ENCODE measurements around the gene OR51V1.

Gene OR51V1

DNA sequence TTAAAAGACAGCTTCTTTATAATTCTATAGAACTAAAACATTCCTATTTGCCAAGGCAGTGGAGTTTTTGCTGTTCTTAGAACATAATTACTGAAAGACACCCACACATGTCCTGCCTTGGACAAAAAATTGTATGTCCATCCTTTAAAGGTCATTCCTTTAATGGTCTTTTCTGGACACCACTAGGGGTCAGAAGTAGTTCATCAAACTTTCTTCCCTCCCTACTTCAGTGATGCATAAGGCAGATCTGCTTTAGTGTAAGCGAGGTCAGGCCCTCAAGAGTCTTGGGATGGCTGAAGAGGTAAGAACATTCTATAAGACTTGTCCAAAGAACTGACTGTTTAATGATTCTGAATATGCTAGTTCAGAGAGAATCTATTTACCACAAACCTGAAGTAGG, 4.3 kb upstream of the OR51V1 start:
- DNase-seq (ENCODE audit: low read depth in 2 of 2) = peak; percentile 84 to 85

DNA sequence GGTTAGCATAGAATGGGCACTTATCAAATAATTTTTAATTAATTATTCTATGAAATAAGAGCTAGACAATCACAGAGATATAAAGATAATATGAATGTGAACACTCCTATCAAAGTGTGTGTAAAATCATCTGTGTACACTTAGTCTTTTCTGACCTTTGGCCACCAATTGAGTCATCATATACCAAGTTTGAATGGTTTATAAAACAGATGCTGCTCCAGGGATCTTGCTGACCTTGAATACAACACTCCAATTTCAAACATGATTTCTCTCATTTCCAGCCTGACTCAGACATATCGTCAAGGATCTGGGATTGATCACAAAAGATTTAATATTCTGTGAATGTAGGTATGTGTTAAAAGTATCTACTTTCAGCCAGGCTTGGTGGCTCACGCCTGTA, 2.9 kb upstream of the OR51V1 start:
- H3K4me3 ChIP-seq (replicated peaks in 1 of 2; ENCODE audit: low read depth in 2 of 2, low read length in 2 of 2) = no peak overlapping the region
- no peak for DNase-seq (ENCODE audit: low read depth in 2 of 2)
- TF ChIP-seq, protein P1, sequence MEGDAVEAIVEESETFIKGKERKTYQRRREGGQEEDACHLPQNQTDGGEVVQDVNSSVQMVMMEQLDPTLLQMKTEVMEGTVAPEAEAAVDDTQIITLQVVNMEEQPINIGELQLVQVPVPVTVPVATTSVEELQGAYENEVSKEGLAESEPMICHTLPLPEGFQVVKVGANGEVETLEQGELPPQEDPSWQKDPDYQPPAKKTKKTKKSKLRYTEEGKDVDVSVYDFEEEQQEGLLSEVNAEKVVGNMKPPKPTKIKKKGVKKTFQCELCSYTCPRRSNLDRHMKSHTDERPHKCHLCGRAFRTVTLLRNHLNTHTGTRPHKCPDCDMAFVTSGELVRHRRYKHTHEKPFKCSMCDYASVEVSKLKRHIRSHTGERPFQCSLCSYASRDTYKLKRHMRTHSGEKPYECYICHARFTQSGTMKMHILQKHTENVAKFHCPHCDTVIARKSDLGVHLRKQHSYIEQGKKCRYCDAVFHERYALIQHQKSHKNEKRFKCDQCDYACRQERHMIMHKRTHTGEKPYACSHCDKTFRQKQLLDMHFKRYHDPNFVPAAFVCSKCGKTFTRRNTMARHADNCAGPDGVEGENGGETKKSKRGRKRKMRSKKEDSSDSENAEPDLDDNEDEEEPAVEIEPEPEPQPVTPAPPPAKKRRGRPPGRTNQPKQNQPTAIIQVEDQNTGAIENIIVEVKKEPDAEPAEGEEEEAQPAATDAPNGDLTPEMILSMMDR (IDR thresholded peaks at IDR 0.05; ENCODE audit: low read depth, low read length) = no peak

More for the DNA sequence above, 4.3 kb upstream of the OR51V1 start:
- no peak overlapping the region for H3K4me3 ChIP-seq (replicated peaks in 1 of 2; ENCODE audit: low read depth in 2 of 2, low read length in 2 of 2)
- TF ChIP-seq, protein P1 (IDR thresholded peaks at IDR 0.05; ENCODE audit: low read depth, low read length) = peak; percentile 58

DNA sequence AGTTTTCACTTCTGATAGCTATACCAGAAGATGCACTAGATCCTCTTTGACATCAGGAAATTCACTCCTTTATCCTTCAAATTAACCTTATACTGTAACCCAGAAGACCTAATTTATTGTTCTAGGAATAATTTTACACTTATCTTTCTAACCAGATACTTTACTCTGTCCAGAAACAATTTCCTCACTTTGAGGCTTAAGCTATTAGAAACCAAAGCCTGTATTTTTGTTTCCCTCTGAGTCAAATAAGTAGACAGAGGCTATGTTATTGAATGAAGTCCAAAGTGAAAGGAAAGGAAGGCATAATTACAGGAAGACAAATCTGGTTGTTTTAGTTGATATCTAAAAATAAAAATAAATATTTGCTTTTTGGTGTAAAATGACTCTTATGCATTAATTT, 2.2 kb downstream of the OR51V1 start:
- H3K4me3 ChIP-seq (replicated peaks in 1 of 2; ENCODE audit: low read depth in 2 of 2, low read length in 2 of 2) = no peak overlapping the region
- no peak for DNase-seq (ENCODE audit: low read depth in 2 of 2)
- TF ChIP-seq, protein P1 (IDR thresholded peaks at IDR 0.05; ENCODE audit: low read depth, low read length) = no peak

DNA sequence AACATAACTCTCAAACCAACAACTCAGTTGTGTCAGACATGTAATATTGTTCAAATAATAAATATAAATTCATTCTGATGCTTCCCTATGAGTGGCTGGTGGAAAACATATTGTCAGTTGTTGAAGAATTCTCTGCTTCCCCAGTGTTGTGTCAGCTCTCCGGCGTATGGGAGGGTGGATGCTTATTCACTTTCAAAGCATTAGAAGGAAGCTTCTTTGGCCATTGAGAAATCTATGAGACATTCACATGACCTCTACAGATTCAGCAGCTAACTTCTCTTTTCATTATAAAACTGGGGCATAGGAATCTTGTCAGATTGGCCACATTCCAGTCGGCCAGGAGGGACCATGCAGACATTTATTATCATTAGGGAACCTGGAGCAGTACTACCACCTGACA, 2.9 kb downstream of the OR51V1 start:
- H3K4me3 ChIP-seq (replicated peaks in 1 of 2; ENCODE audit: low read depth in 2 of 2, low read length in 2 of 2) = no peak overlapping the region
- peak in 1 of 2 donors; percentile 64 for DNase-seq (ENCODE audit: low read depth in 2 of 2)
- TF ChIP-seq, protein P1 (IDR thresholded peaks at IDR 0.05; ENCODE audit: low read depth, low read length) = no peak

DNA sequence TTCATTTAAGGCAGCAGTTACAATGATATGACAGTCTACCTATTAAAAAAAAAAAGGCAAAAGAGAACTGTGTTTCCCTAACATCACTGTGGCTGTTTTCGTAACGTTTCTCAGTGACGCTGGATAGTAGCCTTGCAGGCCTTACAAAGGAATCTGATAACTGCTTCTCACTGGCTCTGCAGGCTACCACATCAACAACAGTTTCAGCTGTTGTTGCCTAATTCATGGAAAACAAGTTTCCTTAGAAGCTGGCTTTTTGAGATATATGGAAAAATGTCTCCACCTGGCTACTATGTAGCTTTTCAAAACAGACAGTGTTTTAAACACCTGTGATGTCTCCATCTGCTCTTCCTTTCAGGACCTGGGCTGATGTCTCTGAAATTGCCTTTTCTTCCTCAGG, 3.8 kb downstream of the OR51V1 start:
- no peak for DNase-seq (ENCODE audit: low read depth in 2 of 2)
- TF ChIP-seq, protein P1 (IDR thresholded peaks at IDR 0.05; ENCODE audit: low read depth, low read length) = no peak
- no peak overlapping the region for H3K4me3 ChIP-seq (replicated peaks in 1 of 2; ENCODE audit: low read depth in 2 of 2, low read length in 2 of 2)

DNA sequence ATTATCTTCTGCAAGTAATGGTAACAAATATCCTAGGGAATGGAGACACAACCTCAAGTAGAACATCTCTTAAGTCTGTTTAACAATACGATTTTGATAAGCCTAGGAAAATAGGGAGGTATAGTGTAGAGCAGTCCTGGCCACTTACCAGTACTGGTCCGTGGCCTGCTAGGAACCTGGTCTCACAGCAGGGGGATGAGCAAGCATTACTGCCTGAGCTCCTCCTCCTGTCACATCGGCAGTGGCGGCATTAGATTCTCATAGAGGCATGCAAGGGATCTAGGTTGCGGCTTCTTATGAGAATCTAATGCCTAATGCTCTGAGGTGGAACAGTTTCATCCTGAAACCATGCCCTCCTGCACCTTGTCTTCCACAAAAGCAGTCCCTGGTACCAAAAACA, 4.4 kb downstream of the OR51V1 start:
- no peak for DNase-seq (ENCODE audit: low read depth in 2 of 2)
- TF ChIP-seq, protein P1 (IDR thresholded peaks at IDR 0.05; ENCODE audit: low read depth, low read length) = no peak
- no peak overlapping the region for H3K4me3 ChIP-seq (replicated peaks in 1 of 2; ENCODE audit: low read depth in 2 of 2, low read length in 2 of 2)

DNA sequence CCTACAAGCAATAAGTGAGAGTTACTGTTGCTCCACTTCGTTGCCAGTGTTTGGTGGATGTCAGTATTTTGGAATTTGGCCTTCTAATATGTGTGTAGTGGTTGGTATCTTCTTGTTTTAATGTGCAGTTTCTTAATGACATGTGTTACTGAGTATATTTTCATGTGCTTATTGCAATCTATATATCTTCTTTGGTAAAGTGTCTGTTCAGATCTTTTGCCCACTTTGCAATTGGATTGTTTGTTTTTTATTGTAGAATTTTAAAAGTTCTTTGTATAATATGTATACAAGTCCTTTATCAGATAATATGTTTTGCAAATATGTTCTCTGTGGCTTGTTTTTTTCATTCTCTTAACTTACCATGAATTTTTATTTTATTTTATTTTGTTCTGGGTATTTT, 7.7 kb downstream of the OR51V1 start:
- TF ChIP-seq, protein P1 (IDR thresholded peaks at IDR 0.05; ENCODE audit: low read depth, low read length) = no peak
- no peak overlapping the region for H3K4me3 ChIP-seq (replicated peaks in 1 of 2; ENCODE audit: low read depth in 2 of 2, low read length in 2 of 2)
- DNase-seq (ENCODE audit: low read depth in 2 of 2) = no peak
